Measurements from ENCODE around the gene EYS.

EYS gene

GRCh38 chr6:65116326-65116725 lies 590.7 kb downstream of the EYS start:
- Histone ChIP-seq H3K36me3 (ENCODE audit: insufficient read depth, low read length) (no peaks in the 10 kb centered on the region), H3K9me3 (ENCODE audit: low read depth, low read length) (no peaks in the 10 kb centered on the region), H3K4me3 (no peak overlapping the region), H3K27ac (no peak overlapping the region), H3K9ac (ENCODE audit: insufficient read length) (no peak overlapping the region)
- no peak for DNase-seq (ENCODE audit: low read depth, low spot score)
- TF ChIP-seq EZH2 (IDR thresholded peaks at IDR 0.05): no peak

GRCh38 chr6:65113581-65113980 lies 593.4 kb downstream of the EYS start:
- Histone ChIP-seq H3K9ac (ENCODE audit: insufficient read length) (no peak overlapping the region), H3K36me3 (ENCODE audit: insufficient read depth, low read length) (no peaks in the 10 kb centered on the region), H3K9me3 (ENCODE audit: low read depth, low read length) (no peaks in the 10 kb centered on the region), H3K4me3 (no peak overlapping the region), H3K27ac (no peak overlapping the region)
- no peak for DNase-seq (ENCODE audit: low read depth, low spot score)
- TF ChIP-seq FOXP2 (optimal IDR thresholded peaks at IDR 0.05; ENCODE audit: control extremely low read depth, extremely low read length, insufficient read depth) (no peak), EZH2 (IDR thresholded peaks at IDR 0.05) (no peak), POLR2AphosphoS5 (IDR thresholded peaks at IDR 0.05; ENCODE audit: borderline replicate concordance, low read depth, low read length) (no peak)

GRCh38 chr6:65112435-65112834 lies 594.6 kb downstream of the EYS start:
- Histone ChIP-seq H3K36me3 (ENCODE audit: insufficient read depth, low read length) (no peaks in the 10 kb centered on the region), H3K27ac (peak overlapping the region; percentile 39; the same call in 1 of the 2 replicates), H3K9me3 (ENCODE audit: low read depth, low read length) (no peaks in the 10 kb centered on the region), H3K9ac (ENCODE audit: insufficient read length) (no peak overlapping the region), H3K4me3 (no peak overlapping the region)
- no peak for DNase-seq (ENCODE audit: low read depth, low spot score)
- TF ChIP-seq POLR2AphosphoS5 (IDR thresholded peaks at IDR 0.05; ENCODE audit: borderline replicate concordance, low read depth, low read length) (no peak), FOXP2 (optimal IDR thresholded peaks at IDR 0.05; ENCODE audit: control extremely low read depth, extremely low read length, insufficient read depth) (no peak), EZH2 (IDR thresholded peaks at IDR 0.05) (no peak)

GRCh38 chr6:65110031-65110430 lies 597.0 kb downstream of the EYS start:
- Histone ChIP-seq H3K9ac (ENCODE audit: insufficient read length) (no peak overlapping the region), H3K36me3 (ENCODE audit: insufficient read depth, low read length) (no peaks in the 10 kb centered on the region), H3K9me3 (ENCODE audit: low read depth, low read length) (no peaks in the 10 kb centered on the region), H3K4me3 (no peak overlapping the region), H3K27ac (no peak overlapping the region)
- TF ChIP-seq EZH2 (IDR thresholded peaks at IDR 0.05) (no peak), FOXP2 (optimal IDR thresholded peaks at IDR 0.05; ENCODE audit: control extremely low read depth, extremely low read length, insufficient read depth) (no peak), POLR2AphosphoS5 (IDR thresholded peaks at IDR 0.05; ENCODE audit: borderline replicate concordance, low read depth, low read length) (no peak)
- no peak for DNase-seq (ENCODE audit: low read depth, low spot score)

GRCh38 chr6:65098349-65098748 lies 608.7 kb downstream of the EYS start:
- DNase-seq (ENCODE audit: low read depth, low spot score): peak; percentile 50
- TF ChIP-seq POLR2AphosphoS5 (IDR thresholded peaks at IDR 0.05; ENCODE audit: borderline replicate concordance, low read depth, low read length) (no peak), EZH2 (IDR thresholded peaks at IDR 0.05) (no peak), FOXP2 (optimal IDR thresholded peaks at IDR 0.05; ENCODE audit: control extremely low read depth, extremely low read length, insufficient read depth) (no peak)
- H3K27ac ChIP-seq: peak overlapping the region; percentile 80

GRCh38 chr6:65091561-65091960 lies 615.5 kb downstream of the EYS start:
- TF ChIP-seq POLR2AphosphoS5 (IDR thresholded peaks at IDR 0.05; ENCODE audit: borderline replicate concordance, low read depth, low read length): no peak
- TF ChIP-seq FOXP2 (optimal IDR thresholded peaks at IDR 0.05; ENCODE audit: control extremely low read depth, extremely low read length, insufficient read depth): no peak
- no peak for TF ChIP-seq EZH2 (IDR thresholded peaks at IDR 0.05)
- no peaks in the 10 kb centered on the region for H3K36me3 ChIP-seq (ENCODE audit: insufficient read depth, low read length)
- H3K27ac ChIP-seq: no peak overlapping the region
- no peak overlapping the region for H3K4me3 ChIP-seq
- H3K9me3 ChIP-seq (ENCODE audit: low read depth, low read length): no peaks in the 10 kb centered on the region
- no peak overlapping the region for H3K9ac ChIP-seq (ENCODE audit: insufficient read length)
- DNase-seq (ENCODE audit: low read depth, low spot score): no peak

More at GRCh38 chr6:65098349-65098748, 608.7 kb downstream of the EYS start:
- no peak overlapping the region for H3K9ac ChIP-seq (ENCODE audit: insufficient read length)
- peak overlapping the region; percentile 45 for H3K4me3 ChIP-seq
- H3K36me3 ChIP-seq (ENCODE audit: insufficient read depth, low read length): no peaks in the 10 kb centered on the region
- H3K9me3 ChIP-seq (ENCODE audit: low read depth, low read length): no peaks in the 10 kb centered on the region

- Histone ChIP-seq H3K9ac (ENCODE audit: insufficient read length) (no peak overlapping the region), H3K36me3 (ENCODE audit: insufficient read depth, low read length) (no peaks in the 10 kb centered on the region), H3K27ac (no peak overlapping the region), H3K4me3 (no peak overlapping the region), H3K9me3 (ENCODE audit: low read depth, low read length) (no peaks in the 10 kb centered on the region)
- TF ChIP-seq FOXP2 (optimal IDR thresholded peaks at IDR 0.05; ENCODE audit: control extremely low read depth, extremely low read length, insufficient read depth) (no peak), EZH2 (IDR thresholded peaks at IDR 0.05) (no peak), POLR2AphosphoS5 (IDR thresholded peaks at IDR 0.05; ENCODE audit: borderline replicate concordance, low read depth, low read length) (no peak)
- DNase-seq (ENCODE audit: low read depth, low spot score): no peak
Observed at GRCh38 chr6:65088575-65088974, 618.5 kb downstream of the EYS start.

- no peak overlapping the region for H3K27ac ChIP-seq
- no peak overlapping the region for H3K4me3 ChIP-seq
- no peak overlapping the region for H3K9ac ChIP-seq (ENCODE audit: insufficient read length)
- no peaks in the 10 kb centered on the region for H3K9me3 ChIP-seq (ENCODE audit: low read depth, low read length)
- H3K36me3 ChIP-seq (ENCODE audit: insufficient read depth, low read length): no peaks in the 10 kb centered on the region
- TF ChIP-seq FOXP2 (optimal IDR thresholded peaks at IDR 0.05; ENCODE audit: control extremely low read depth, extremely low read length, insufficient read depth) (no peak), POLR2AphosphoS5 (IDR thresholded peaks at IDR 0.05; ENCODE audit: borderline replicate concordance, low read depth, low read length) (no peak), EZH2 (IDR thresholded peaks at IDR 0.05) (no peak)
- no peak for DNase-seq (ENCODE audit: low read depth, low spot score)
Observed at GRCh38 chr6:65081756-65082155, 625.3 kb downstream of the EYS start.

GRCh38 chr6:65075705-65076230 lies 631.3 kb downstream of the EYS start:
- Histone ChIP-seq H3K4me3 (no peak overlapping the region), H3K27ac (no peak overlapping the region), H3K9me3 (ENCODE audit: low read depth, low read length) (no peaks in the 10 kb centered on the region), H3K36me3 (ENCODE audit: insufficient read depth, low read length) (no peaks in the 10 kb centered on the region), H3K9ac (ENCODE audit: insufficient read length) (no peak overlapping the region)
- DNase-seq (ENCODE audit: low read depth, low spot score): no peak
- no peak for TF ChIP-seq FOXP2 (optimal IDR thresholded peaks at IDR 0.05; ENCODE audit: control extremely low read depth, extremely low read length, insufficient read depth)
- no peak for TF ChIP-seq EZH2 (IDR thresholded peaks at IDR 0.05)
- TF ChIP-seq POLR2AphosphoS5 (IDR thresholded peaks at IDR 0.05; ENCODE audit: borderline replicate concordance, low read depth, low read length): no peak

All from SK-N-MC (cell line).